GM18909 (cell line): ENCODE results near the gene SMYD3.
"Not testable (repeated sequence)": the region's sequence is repeated elsewhere in the genome, so short reads cannot be mapped to it uniquely, and the experiment has no call there.

Experiments used
- ATAC-seq: cut with Tn5 transposase; IDR thresholded peaks from one replicate; pipeline ENCODE4 v1.9.1; 2021; ENCODE audit warnings: mild to moderate bottlenecking; ENCODE audit not compliant: unreplicated experiment, poor library complexity

The SMYD3 gene

DNA sequence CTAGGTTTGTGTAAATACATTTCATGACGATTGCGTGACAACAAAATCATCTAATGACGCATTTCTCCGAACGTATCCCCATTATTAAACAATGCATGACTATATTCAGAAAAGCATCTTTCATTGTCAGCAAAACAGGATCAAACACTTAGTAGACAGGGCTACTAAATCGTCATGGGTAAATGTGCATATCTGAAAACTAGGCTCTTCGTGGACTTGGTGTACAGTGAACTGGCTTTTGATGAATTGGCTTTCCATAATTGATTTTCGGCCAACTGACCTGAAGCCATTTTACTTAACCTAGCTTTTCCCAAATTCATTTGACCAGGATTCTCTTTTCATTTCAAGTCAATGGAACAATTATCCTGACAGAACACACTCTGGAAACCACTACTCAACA is 665.0 kb downstream of the SMYD3 start:
- ATAC-seq: no peak

DNA sequence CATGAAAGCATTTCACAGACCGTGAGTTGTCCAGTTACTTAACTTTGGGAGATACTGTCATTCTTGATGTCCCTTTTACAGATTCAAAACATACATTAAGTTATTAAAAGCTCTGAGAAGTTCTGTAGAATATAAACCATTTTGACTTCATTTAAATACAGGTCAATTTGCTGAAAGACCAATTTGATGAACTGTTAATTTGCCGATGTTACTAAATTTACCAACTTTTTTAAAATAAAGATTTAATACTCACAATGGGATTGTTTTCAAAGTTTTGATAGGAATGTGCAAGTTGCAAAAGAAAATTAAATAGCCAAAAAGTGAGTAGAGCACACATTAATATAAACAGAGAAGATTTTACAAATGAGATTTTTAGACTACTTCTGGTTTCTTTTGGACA is 666.1 kb downstream of the SMYD3 start:
- ATAC-seq: no peak

DNA sequence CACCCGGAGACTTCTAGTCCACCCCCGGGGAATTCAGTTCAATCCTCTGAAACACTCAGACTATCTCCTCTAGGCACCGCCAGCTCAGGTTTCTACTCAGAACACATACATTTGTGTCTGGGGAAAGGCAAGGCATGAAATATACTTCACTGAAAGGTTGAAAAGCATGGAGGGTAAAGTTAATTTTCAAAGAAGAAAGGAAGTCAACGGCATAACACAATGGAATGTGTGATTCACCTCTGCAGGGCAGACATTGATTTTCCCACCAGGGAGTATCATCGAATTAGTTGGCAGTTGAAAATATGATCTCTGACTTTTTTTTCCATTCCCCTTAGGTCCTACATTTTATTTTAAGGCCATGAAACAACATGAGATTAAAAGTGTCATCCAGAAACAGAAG is 669.4 kb downstream of the SMYD3 start:
- no peak for ATAC-seq

DNA sequence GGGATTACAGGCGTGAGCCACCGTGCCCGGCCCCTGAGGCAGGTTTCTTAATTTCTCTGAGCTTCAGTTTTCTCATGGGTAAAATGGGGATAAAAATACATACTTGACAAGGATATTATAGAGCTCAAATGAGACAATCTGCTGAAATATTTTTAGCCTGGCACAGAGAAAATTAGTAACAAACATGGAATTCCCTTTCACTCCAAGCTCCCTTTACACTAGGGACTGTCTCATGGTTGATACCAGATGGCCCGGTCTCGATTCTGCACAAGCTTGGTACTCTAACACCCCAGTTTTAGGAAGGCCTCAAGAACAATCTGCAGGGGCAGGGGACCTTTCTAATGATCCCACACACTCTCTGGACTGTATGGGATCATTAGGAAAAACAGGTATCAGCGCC is 671.7 kb downstream of the SMYD3 start:
- no peak for ATAC-seq

DNA sequence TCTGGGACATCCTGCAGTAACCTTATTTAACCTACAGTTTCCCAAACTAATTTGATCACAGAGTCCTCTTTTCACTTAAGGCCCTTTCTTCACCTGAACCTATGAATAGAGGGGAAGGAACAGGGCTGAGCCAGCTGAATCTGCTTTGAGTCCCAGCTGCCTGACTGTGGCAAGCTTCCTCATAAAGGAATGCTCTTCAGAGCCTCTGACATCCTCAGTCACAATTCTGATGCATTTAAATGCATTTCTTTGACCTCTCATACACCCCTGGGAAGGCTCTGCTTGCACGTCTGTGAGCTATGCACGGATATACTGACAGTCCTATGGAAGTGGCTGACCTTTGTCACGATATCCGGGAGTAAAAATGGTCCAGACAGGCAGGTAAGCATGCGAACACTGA is 673.1 kb downstream of the SMYD3 start:
- no peak for ATAC-seq

DNA sequence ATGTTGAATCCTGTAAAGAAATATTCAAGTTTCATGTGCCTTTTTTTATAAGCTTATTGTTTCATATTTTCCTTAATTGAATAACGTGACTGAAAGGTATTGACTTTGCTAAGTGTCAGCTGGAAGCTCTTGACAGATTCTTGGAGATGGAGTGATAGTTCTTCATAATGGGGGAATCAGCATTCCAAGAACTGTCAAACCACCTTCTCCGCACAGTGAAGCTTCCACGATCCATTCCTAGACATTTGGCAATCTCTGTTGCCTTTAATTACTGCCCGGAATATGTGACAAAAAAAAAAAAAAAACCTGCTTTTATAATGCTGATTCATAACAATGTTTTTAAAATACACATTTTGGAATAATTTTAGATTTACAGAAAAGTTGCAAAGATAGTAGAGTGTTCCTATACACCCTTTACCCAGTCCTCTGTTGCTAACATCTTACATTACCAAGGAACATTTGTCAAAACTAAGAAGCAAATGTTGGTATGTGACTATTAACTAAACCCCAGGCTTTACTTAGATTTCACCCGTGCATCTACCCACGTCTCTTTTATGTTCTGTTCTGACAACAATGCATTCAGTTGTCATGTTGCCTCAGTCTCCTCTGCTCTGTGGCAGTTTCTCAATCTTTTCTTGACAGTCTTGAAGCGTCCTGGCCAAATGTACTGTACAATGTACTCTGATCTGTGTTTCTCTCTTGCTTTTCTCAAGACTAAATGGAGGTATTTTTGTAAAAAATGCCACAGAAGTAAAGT is 674.1 kb downstream of the SMYD3 start:
- ATAC-seq: no peak

DNA sequence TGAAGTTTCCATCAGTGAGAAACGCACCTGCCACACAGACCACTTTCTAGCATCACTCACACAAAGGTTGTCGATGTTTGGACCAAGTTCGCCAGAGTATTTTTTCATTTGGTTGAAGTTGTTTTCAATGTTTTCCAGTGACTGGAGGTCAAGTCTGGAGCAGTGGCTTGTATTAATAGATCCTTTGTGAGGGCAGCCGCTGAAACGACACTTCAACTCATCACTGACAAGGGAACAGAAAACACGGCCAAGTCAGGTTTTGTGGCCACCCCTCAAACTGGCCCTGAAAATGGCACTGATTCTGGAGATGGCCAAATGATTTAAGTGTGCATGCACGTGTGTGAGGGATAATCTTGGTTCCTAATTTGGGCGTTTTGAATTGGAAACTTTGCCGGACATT is 675.6 kb downstream of the SMYD3 start:
- no peak for ATAC-seq

DNA sequence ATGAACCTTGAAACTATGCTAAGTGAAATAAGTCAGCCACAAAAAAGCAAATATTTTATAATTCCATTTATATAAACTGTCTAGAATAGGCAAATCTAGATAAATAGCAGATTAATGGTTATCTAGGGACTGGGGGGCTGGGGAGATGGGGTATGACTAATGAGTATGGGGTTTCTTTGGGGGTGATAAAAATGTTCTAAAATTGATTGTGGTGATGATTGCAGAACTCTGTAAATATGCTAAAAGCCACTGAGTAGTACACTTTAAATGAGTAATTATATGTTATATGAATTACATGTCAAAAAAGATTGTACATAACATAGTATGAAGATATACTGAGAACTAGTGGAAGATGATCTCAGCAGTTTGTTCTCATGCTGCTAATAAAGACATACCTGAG is 677.3 kb downstream of the SMYD3 start:
- no peak for ATAC-seq

DNA sequence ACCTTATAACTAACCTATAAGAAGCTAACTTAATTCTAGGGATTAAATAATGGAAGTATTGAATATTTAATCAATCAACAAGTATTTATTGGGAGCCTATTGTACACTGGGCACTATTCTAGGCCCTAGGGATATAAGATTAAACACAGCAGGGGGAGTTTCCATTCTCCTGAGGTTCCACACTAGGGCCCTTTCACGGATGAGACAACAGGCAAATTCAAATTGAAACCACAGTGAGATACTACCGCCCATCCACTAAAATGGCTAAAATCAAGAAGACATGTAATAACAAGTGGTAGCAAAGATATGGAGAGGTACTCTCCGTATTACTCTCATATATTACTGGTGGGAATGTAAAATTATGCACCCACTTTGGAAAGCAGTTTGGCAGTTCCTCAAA is 677.9 kb downstream of the SMYD3 start:
- no peak for ATAC-seq

DNA sequence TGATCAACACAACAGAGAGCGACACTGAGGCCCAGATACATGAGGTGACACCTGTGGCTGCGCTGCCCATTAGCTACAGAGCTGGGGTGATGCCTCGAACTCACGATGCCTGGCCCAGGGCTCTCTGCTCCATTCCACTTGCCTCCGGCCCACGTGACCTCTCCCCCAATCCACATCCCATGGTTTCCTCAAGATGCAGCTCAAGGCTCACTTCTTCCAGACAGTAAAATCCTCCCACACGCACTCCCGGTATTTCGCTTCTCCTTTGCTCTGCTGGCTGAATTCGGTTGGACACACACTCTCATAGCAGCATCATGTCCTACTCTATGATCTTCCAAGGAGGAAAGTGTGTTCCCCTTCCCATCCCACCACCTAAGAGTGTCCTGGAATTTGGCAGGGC is 679.8 kb downstream of the SMYD3 start:
- no peak for ATAC-seq

DNA sequence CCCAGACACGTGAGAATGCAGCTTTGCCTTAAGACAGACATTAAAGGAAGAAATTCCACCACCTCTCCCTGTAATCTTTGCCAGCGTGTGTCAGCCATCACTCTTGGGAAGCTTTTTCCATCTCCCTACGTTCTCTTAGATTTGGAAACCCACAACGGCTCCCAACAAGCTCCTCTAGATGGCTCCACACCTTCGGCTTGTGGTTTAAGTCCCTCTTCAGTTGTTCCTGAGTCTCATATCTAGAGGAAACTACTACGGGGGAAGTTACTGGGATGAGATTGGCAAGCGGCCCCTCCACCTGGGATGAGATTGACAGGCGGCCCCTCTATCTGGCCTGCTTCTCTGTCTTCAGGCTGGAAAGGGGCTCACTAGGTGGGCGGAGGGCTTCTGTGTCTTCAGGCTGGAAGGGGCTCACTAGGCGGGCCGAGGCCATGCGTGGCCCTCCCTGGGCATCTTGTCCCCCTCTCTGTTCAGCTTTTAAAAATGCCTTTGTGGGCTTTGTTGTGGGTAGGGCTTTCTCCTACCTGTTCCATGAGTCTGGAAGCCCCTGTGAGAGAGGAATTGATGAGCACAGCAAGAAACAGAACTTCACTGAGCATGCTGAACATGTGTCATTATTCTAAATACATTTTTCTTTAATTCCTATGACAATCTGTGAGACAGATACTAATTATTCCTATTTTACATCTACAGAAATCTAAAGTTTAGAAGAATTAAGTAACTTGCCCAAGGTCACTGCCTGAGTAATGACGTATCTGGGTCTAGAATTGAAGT is 681.8 kb downstream of the SMYD3 start:
- ATAC-seq: no peak

DNA sequence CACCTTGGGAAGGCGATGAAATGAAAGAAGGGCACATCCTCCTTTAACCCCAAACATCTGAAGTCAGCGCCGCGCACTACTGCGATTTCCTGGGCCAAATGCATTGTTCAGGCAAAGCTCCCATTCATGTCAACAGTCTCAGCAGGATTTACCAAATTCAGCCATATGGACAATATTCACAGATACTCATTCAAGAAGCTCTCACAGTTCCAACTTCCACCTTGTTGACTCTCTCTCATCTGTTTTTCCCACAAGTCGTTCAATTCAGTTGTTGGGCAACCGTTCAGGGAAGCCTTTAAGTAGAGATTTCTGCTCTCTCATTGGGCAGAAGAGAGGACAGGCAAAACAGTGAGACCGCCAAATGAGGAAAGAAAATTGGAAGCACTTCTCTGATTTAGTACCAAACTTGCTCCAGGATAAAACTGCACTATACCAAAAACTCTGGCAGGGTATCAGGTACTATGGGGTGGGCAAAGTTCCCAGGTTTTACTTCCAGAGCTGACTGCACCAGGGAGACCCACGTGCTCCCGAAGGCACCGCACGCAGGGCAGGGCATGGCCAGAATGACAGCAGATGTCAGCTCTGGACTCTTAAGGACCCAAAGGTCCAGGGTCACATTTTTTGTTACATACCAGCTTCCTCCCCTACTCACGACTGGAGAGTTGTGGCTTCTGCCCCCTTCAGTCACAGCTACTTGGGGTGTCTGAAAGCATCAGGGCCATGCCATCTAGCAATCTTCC is 683.5 kb downstream of the SMYD3 start:
- no peak for ATAC-seq

DNA sequence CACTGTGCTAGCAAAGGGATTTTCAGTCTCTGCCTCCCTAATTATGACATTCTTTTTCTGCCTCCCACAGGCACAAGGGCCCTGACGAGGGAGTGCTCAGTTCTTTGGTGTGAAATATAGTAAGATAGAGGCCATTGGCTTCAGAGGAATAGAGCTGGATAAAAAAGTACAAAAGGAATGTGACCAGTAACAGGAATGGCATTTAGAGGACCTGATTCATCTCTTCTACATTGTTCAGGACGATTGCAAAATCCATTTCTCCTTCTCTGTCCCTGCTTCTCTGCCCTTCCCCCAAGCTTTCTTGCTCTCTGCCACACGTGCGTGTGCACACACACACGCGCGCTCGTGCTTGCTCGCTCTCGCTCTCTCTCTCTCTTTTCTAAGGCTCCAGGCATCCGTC is 684.1 kb downstream of the SMYD3 start:
- ATAC-seq: no peak

DNA sequence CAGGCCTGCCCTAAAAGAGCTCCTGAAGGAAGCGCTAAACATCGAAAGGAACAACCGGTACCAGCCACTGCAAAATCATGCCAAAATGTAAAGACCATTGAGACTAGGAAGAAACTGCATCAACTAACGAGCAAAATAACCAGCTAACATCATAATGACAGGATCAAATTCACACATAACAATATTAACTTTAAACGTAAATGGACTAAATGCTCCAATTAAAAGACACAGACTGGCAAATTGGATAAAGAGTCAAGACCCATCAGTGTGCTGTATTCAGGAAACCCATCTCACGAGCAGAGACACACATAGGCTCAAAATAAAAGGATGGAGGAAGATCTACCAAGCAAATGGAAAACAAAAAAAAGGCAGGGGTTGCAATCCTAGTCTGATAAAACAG is 688.7 kb downstream of the SMYD3 start:
- not testable (repeated sequence) for ATAC-seq

DNA sequence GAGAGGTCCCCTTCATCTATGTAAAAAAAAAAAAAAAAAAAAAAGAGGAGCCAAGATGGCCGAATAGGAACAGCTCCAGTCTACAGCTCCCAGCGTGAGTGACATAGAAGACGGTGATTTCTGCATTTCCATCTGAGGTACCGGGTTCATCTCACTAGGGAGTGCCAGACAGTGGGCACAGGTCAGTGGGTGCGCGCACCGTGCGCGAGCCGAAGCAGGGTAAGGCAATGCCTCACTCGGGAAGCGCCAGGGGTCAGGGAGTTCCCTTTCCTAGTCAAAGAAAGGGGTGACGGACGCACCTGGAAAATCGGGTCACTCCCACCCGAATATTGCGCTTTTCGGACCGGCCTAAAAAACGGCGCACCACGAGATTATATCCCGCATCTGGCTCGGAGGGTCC is 690.6 kb downstream of the SMYD3 start:
- ATAC-seq: not testable (repeated sequence)

DNA sequence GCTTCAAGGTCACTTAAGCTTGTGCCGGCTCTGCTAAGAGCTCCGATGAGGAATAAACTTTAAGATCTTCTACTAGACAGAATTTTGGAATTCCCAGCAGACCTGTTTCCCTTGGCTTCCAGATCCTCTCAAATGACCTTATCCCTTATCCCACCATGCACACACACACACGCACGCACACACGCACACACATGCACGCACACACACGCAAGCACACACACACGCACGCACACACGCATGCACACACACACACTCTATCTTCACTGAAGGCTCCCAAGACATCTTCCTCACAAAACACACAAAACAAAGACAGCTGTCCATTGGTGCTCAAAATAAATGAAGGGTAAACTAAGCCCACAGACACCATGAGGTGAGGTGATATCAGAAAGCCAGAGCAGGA is 692.4 kb downstream of the SMYD3 start:
- no peak for ATAC-seq

DNA sequence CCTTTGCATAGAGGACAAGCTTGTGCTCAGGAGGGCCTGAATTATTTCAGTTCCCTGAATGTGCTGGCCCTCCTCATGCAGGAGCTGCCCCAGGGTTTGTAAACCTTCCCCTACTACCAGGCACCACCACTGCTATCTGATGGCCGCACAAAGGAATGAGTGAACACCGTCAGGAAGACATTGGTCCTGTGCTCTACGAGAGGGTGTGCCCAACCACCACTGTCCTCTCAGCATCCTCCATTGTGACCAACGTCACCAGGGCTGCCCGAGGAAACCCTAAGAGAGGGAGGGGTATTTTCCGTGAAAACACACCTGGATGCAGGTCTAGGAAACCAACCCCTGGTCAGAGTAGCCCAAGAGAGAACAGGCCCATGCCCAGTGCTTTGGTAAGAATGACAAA is 694.8 kb downstream of the SMYD3 start:
- no peak for ATAC-seq

DNA sequence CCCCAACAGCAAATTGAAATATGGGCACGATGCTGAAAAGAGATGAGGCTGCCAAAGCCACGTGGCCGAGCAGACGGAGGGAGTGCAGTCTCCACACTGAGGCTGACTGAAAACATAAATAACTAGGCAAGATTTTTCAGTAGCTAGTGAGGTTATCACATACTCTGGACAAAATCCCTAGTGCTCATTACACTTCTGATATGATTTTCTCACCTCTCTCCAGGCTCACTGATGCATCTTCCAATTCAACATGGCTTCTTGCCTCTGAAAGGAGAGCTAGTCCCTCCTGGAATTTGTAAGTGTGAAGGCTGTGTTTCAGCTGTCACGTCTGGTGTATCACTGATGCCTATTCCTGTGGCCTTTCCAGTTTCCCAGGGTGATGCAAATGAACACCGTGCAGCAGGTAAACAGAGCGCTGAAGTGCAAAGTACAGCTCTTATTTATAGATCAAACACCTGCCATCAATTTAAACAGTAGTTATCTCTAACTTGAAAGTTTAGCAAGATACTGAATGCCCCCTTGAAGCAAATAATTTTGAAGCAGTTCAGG is 696.2 kb downstream of the SMYD3 start:
- no peak for ATAC-seq

DNA sequence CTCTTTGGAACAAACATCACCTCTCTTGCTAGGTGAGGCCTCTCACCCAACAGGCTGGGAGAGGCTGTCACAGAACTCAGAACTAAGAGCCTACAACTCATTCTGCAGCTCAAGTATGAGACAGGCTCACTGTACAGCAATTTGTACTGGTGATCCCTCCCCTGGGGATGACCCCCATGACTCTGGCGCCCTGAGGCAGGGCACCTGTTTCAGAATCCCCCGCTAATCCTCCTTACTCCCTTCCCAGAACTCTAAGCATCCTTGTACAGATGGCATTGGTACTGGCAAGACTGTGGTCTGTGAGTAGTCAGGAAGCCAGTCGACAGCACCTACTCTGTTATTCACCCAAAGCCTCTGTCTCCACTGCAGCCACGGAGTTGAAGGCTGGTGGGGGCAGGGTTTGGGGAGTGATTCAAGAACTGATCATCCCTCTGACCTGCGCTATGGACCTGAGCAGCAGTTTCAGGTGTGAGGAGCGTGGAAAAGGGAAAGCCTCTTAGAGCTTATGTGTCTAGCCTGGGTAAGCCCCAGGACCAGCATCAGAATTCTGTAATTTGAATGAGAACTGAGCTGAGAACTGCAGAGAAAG is 696.8 kb downstream of the SMYD3 start:
- ATAC-seq: no peak

DNA sequence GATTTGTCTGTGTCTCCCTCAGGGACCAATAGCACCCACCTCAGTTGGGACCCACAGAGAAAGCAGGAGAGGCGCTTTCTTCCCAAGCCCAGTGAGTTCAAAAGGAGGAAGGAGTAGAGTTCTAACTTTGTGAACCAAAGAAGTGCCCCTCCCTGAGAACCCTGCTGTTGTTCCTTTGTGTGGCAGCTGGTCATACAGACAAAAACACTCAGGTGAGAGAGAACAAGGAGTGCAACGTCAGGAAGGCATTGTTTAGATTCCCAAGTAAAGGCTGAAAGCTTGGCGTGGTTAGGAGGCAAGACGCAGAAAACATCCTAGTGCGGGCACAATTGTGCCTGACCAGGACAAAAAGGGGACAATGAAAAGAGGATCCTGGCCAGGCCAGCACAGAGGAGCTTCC is 697.7 kb downstream of the SMYD3 start:
- no peak for ATAC-seq
